Heart right ventricle (tissue), 16 donors: ENCODE data around the gene LAIR2. TPM values are rescaled to one million over a fixed set of nuclear protein-coding genes. Genes with fewer than 3 reads are reported as not detected.

ENCODE experiments used
- ATAC-seq, 8 donors: fragments of 200-7000 bp; cut with Tn5 transposase; one replicate each; pipeline ENCODE4 v1.9.1; 2020; ENCODE audit warnings: mild to moderate bottlenecking in 8 of 8, moderate library complexity in 8 of 8, moderate number of reproducible peaks in 1 of 8
- DNase-seq, 2 donors: peaks; one replicate each; pipeline ENCODE4 v3.0.0-alpha.2; 2020
- H3K27ac ChIP-seq, 10 donors: fragments of 200-600 bp; sonication (generic) in 2 of 10; one replicate each; pipeline versions ENCODE4 v1.5.0 to v1.8.0; 2020 to 2022; ENCODE audit warnings: mild to moderate bottlenecking in 3 of 10
- H3K27me3 ChIP-seq, 7 donors: fragments of 200-600 bp; one replicate each; pipeline ENCODE4 v1.8.0; 2021 to 2022; ENCODE audit warnings: mild to moderate bottlenecking in 2 of 7
- H3K36me3 ChIP-seq, 9 donors: fragments of 200-600 bp; sonication (generic) in 1 of 9; one replicate each; pipeline versions ENCODE4 v1.5.0 to v1.8.0; 2020 to 2022; ENCODE audit warnings: mild to moderate bottlenecking in 2 of 9
- H3K4me1 ChIP-seq, 9 donors: fragments of 200-600 bp; sonication (generic) in 1 of 9; one replicate each; pipeline versions ENCODE4 v1.5.0 to v1.8.0; 2020 to 2022; ENCODE audit warnings: mild to moderate bottlenecking in 4 of 9
- H3K4me3 ChIP-seq, 10 donors: fragments of 200-600 bp; sonication (generic) in 2 of 10; one replicate each; pipeline versions ENCODE4 v1.5.0 to v1.8.0; 2020 to 2022; ENCODE audit warnings: mild to moderate bottlenecking in 7 of 10, moderate library complexity in 2 of 10
- H3K9me3 ChIP-seq, 11 donors: fragments of 200-600 bp in 10 of 11; sonication (generic) in 2 of 11; one replicate each; pipeline versions ENCODE4 v1.5.0 to v1.8.0; 2013 to 2022; ENCODE audit warnings: mild to moderate bottlenecking in 2 of 11, control low read depth in 1 of 11, moderate library complexity in 1 of 11
- WGBS, 2 donors: extraction: QIAGEN DNeasy Blood & Tissue Kit; methylation state at CpG; one replicate each; pipeline ENCODE4 v1.1.7; 2013; ENCODE audit warnings: inconsistent platforms in 1 of 2; 5-methylcytosine and 5-hydroxymethylcytosine counted together
- intact Hi-C, 10 donors: fragments of 100-400 bp; cut with DNase I; formaldehyde crosslinking; loops; one replicate each; pipeline versions ENCODE4 v1.11.1 to v1.14.2; 2022
- polyA plus RNA-seq, 2 donors: library from polyadenylated mRNA; stranded (reverse); fragments of 200-250 nt; gene quantifications; one replicate each; pipeline ENCODE4 v1.2.3, GENCODE V29; 2013
- total RNA-seq, 10 donors: library from RNA; stranded (reverse); fragmentation: NEBNext Ultra II Directional in 3 of 10; extraction: Animal tissue kit (Norgen Biotek cat#: 25700) in 3 of 10; gene quantifications; one replicate each; pipeline versions ENCODE4 v1.2.1 to v1.2.4, GENCODE V29; 2021 to 2023
- TF ChIP-seq, protein P1 (sequence below), 9 donors: fragments of 200-600 bp; sonication (generic) in 2 of 9; IDR thresholded peaks; one replicate each; pipeline versions ENCODE4 v1.5.0 to v1.8.0; 2021 to 2022; ENCODE audit warnings: antibody characterized with exemption in 9 of 9, mild to moderate bottlenecking in 5 of 9, moderate library complexity in 1 of 9
- donor health status: Arrhythmogenic right ventricular cardiomyopathy.
- donor health status: ischemic (EF 13 %, LVEDD 7.1; RV severe dilation, severe dysfunction).
- donor health status: healthy with polysubstance abuse.
- donor health status: DM: no; HTN: yes; CAD: no.
- donor health status: DM: no; HTN: no; CAD: no.
- donor health status: ischemic (EF 25% LVEDD 6.9; RV normal size, moderate dysfunction).
- donor health status: ischemic (EF 25% LVEDD 5.7; RV mildly dilated, moderate dysfunction).
- donor health status: healthy.
- donor health status: DM: yes; HTN: yes; CAD: no.
- donor health status: Ischemic cardiomyopathy.
- donor health status: ischemic (EF 35%, LVEDD 5.7; RV mildly dilated, moderate dysfunction).
- donor health status: nonischemic (EF 11% LVEDD 7.7; RV severe dilation, severe dysfunction).
- donor health status: DM: yes; HTN: yes; CAD: no.
- donor health status: PGD.
- donor health status: ischemic (EF 29% LVEDD 5.4; RV normal size, mild dysfunction).
- donor health status: nonischemic (EF 23%, LVEDD 6.1; RV moderate dilation, normal function).

The LAIR2 gene
- total and polyA plus RNA-seq, 12 donors, result 0.76 to 2.5 TPM; not detected in 10

- intact Hi-C loops, result no loop called here
- H3K27me3 ChIP-seq, result no peaks in the 10 kb centered on the region
- H3K4me3 ChIP-seq, result no peak overlapping the region
- TF ChIP-seq, protein P1, sequence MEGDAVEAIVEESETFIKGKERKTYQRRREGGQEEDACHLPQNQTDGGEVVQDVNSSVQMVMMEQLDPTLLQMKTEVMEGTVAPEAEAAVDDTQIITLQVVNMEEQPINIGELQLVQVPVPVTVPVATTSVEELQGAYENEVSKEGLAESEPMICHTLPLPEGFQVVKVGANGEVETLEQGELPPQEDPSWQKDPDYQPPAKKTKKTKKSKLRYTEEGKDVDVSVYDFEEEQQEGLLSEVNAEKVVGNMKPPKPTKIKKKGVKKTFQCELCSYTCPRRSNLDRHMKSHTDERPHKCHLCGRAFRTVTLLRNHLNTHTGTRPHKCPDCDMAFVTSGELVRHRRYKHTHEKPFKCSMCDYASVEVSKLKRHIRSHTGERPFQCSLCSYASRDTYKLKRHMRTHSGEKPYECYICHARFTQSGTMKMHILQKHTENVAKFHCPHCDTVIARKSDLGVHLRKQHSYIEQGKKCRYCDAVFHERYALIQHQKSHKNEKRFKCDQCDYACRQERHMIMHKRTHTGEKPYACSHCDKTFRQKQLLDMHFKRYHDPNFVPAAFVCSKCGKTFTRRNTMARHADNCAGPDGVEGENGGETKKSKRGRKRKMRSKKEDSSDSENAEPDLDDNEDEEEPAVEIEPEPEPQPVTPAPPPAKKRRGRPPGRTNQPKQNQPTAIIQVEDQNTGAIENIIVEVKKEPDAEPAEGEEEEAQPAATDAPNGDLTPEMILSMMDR (IDR thresholded peaks at IDR 0.05), result no peak
- DNase-seq (no peak), ATAC-seq (no peak)
- H3K4me1 ChIP-seq, result peaks cover 4 to 42% (median 34%) of the 10 kb centered on the region in 9 donors
- peaks cover 4 to 100% (median 92%) of the 10 kb centered on the region in 9 donors for H3K36me3 ChIP-seq
- 92 to 94% methylated on average over 40 of the region's 40 CpGs for WGBS, 2 donors
- no peak overlapping the region for H3K27ac ChIP-seq
- no peaks in the 10 kb centered on the region for H3K9me3 ChIP-seq
Measured at GRCh38 chr19:54455786-54456422, 46.7 kb upstream of the LAIR2 start.

GRCh38 chr19:54456423-54457373 lies 45.9 kb upstream of the LAIR2 start:
- Histone ChIP-seq H3K9me3 (no peaks in the 10 kb centered on the region), H3K4me1 (peaks cover 0 to 41% (median 34%) of the 10 kb centered on the region in 9 donors), H3K27me3 (no peaks in the 10 kb centered on the region), H3K27ac (no peak overlapping the region), H3K36me3 (peaks cover 4 to 100% (median 98%) of the 10 kb centered on the region in 9 donors), H3K4me3 (no peak overlapping the region)
- DNase-seq, result no peak
- WGBS, 2 donors, result 92 to 93% methylated on average over 50 to 51 of the region's 51 CpGs
- no peak for ATAC-seq
- TF ChIP-seq, protein P1 (IDR thresholded peaks at IDR 0.05), result no peak
- intact Hi-C loops, result no loop called here

GRCh38 chr19:54457773-54458647 lies 44.6 kb upstream of the LAIR2 start:
- WGBS, 2 donors, result 89 to 94% methylated on average over 42 of the region's 42 CpGs
- intact Hi-C loops, result no loop called here
- no peaks in the 10 kb centered on the region for H3K9me3 ChIP-seq
- H3K27ac ChIP-seq, result no peak overlapping the region
- H3K4me1 ChIP-seq, result peaks cover 11 to 45% (median 34%) of the 10 kb centered on the region in 9 donors
- H3K36me3 ChIP-seq, result peaks cover 4 to 95% (median 90%) of the 10 kb centered on the region in 9 donors
- TF ChIP-seq, protein P1 (IDR thresholded peaks at IDR 0.05), result no peak
- no peaks in the 10 kb centered on the region for H3K27me3 ChIP-seq
- no peak overlapping the region for H3K4me3 ChIP-seq
- no peak for DNase-seq
- ATAC-seq, result no peak
